HepG2 (cell line): ENCODE measurements around the gene EZH1. TPM values are rescaled to one million over a fixed set of nuclear protein-coding genes. Genes with fewer than 3 reads are reported as not detected.

Source experiments
- ATAC-seq: fragments of 200-7000 bp; cut with Tn5 transposase; 3 replicates; pipeline ENCODE4 v1.9.1; 2020; ENCODE audit warnings: mild to moderate bottlenecking, moderate library complexity
- BruUV-seq: library from RNA; stranded (reverse); fragments of 400-500 nt; replicated peaks from 2 replicates; lab custom pipeline; 2021; lab: Mats Ljungman, UMichigan
- CTCF ChIA-PET: fragments of 300-600 bp; formaldehyde crosslinking; extraction: SDS; loops from one replicate; lab custom pipeline; 2021; ENCODE audit warnings: low total read pairs, inconsistent platforms, low intra/inter-chr PET ratio; lab: Yijun Ruan, JAX
- POLR2A ChIA-PET: fragments of 350-600 bp; sonication (Branson Sonifier 250); formaldehyde crosslinking; loops from one replicate; lab custom pipeline; 2020; ENCODE audit warnings: antibody characterized with exemption, inconsistent platforms; lab: Yijun Ruan, JAX
- DNase-seq: peaks from one replicate; pipeline ENCODE4 v3.0.0-alpha.2; 2015; ENCODE audit warnings: low spot score
- FAIRE-seq: peaks from 3 replicates; lab custom pipeline; 2011; peaks lifted over from hg19 to GRCh38; lab: Jason Lieb, UNC
- H2AFZ ChIP-seq: one replicate; pipeline ENCODE4 v1.6.1; 2011; ENCODE audit warnings: low read length, inconsistent platforms
- H3K27ac ChIP-seq: fragments of 300-600 bp; 3 replicates; pipeline ENCODE4 v1.8.0; 2011; ENCODE audit warnings: mixed run types, mild to moderate bottlenecking, mixed read lengths, low read length, inconsistent platforms; ENCODE audit not compliant: insufficient read depth; ENCODE audit errors: extremely low read length
- H3K27me3 ChIP-seq, 2 experiments: fragments of 200-600 bp in 1 of 2; 2 replicates in 1 of 2; 3 replicates in 1 of 2; pipeline versions ENCODE4 v1.6.0 to v1.8.0; 2011; ENCODE audit warnings: low read length in 2 of 2, mild to moderate bottlenecking in 2 of 2, moderate library complexity in 2 of 2, inconsistent platforms in 1 of 2; ENCODE audit not compliant: insufficient read depth in 2 of 2, control insufficient read depth in 1 of 2
- H3K36me3 ChIP-seq, 2 experiments: fragments of 200-600 bp in 1 of 2; replicated peaks in 1 of 2; 2 replicates in 1 of 2; 3 replicates in 1 of 2; pipeline versions ENCODE4 v1.5.1 to v1.8.0; 2011; ENCODE audit warnings: low read length in 2 of 2, inconsistent platforms in 1 of 2; ENCODE audit not compliant: insufficient read depth in 2 of 2, control insufficient read depth in 1 of 2
- H3K4me1 ChIP-seq: 2 replicates; pipeline ENCODE4 v1.5.1; 2012; ENCODE audit warnings: low read length, inconsistent platforms; ENCODE audit not compliant: insufficient read depth
- H3K4me2 ChIP-seq: 2 replicates; pipeline ENCODE4 v1.6.0; 2011; ENCODE audit warnings: low read depth, low read length, inconsistent platforms
- H3K4me3 ChIP-seq, 3 experiments: fragments of 200-600 bp in 1 of 3; sonication (generic), shearing (Covaris generic) in 1 of 3; replicated peaks in 1 of 3; 2 replicates each; pipeline ENCODE4 v1.5.1; 2011 to 2016; ENCODE audit warnings: low read length in 3 of 3, inconsistent platforms in 2 of 3, low read depth in 2 of 3, mild to moderate bottlenecking in 2 of 3, control low read depth in 1 of 3, mixed read lengths in 1 of 3; ENCODE audit not compliant: insufficient read depth in 1 of 3
- H3K79me2 ChIP-seq: one replicate; pipeline ENCODE4 v1.6.1; 2011; ENCODE audit warnings: low read length, inconsistent platforms; ENCODE audit not compliant: insufficient read depth
- H3K9ac ChIP-seq: 2 replicates; pipeline ENCODE4 v1.6.0; 2011; ENCODE audit warnings: mild to moderate bottlenecking, low read depth, low read length, inconsistent platforms; ENCODE audit not compliant: insufficient read depth
- H3K9me3 ChIP-seq: 2 replicates; pipeline ENCODE4 v1.5.1; 2012; ENCODE audit warnings: mild to moderate bottlenecking, low read length
- H4K20me1 ChIP-seq: 2 replicates; pipeline ENCODE4 v1.6.0; 2011; ENCODE audit warnings: inconsistent platforms, mild to moderate bottlenecking, low read length, moderate library complexity; ENCODE audit not compliant: insufficient read depth
- CEBPB ChIP-seq: IDR thresholded peaks from 2 replicates; pipeline ENCODE4 v1.6.1; 2011; ENCODE audit warnings: low read depth, low read length, improper control_type of control experiment, borderline replicate concordance
- CEBPG ChIP-seq: IDR thresholded peaks from 2 replicates; pipeline ENCODE4 v1.6.1; 2016
- PPARG ChIP-seq: conservative IDR thresholded peaks from 2 replicates; pipeline ENCODE4 v1.6.1; 2016; ENCODE audit warnings: missing biosample characterization, missing genetic modification reagents
- TGIF2 ChIP-seq: IDR thresholded peaks from 2 replicates; pipeline ENCODE4 v1.6.1; 2016; ENCODE audit warnings: control low read depth, missing compliant biosample characterization
- ZNF317 ChIP-seq: sonication (generic); formaldehyde crosslinking; IDR thresholded peaks from 2 replicates; pipeline ENCODE4 v1.5.0; 2020; ENCODE audit warnings: mild to moderate bottlenecking, missing genetic modification reagents
- ZNF614 ChIP-seq: IDR thresholded peaks from 2 replicates; pipeline ENCODE4 v1.6.1; 2018; ENCODE audit warnings: missing biosample characterization, missing genetic modification reagents, inconsistent platforms, borderline replicate concordance
- ZNF670 ChIP-seq: sonication (generic); formaldehyde crosslinking; IDR thresholded peaks from 2 replicates; pipeline ENCODE4 v1.8.0; 2022; ENCODE audit warnings: mild to moderate bottlenecking, missing genetic modification reagents, borderline replicate concordance
- WGBS: methylation state at CpG from one replicate; pipeline ENCODE4 v1.1.6; 2017; ENCODE audit warnings: low lambda C conversion rate; 5-methylcytosine and 5-hydroxymethylcytosine counted together
- in situ Hi-C: cut with HindIII; loops from 2 replicates; pipeline ENCODE4 v1.10.0; 2017; ENCODE audit warnings: low pct_unique_long_range_greater_than_20kb; ENCODE audit not compliant: extremely low pct_ligation_motif_present
- intact Hi-C: fragments of 100-400 bp; cut with micrococcal nuclease; formaldehyde crosslinking; loops from one replicate; pipeline ENCODE4 v1.10.0; 2022; ENCODE audit not compliant: unreplicated experiment
- polyA plus RNA-seq, 8 experiments: library from polyadenylated mRNA; depleted of rRNA in 3 of 8; stranded (reverse) in 7 of 8; unstranded in 1 of 8; fragments of >200 nt; fragmentation: Illumina TruSeq in 4 of 8; extraction: Trizol in 4 of 8; gene quantifications; 2 replicates each; pipeline versions ENCODE4 v1.2.1 to v1.2.3, GENCODE V29; 2011 to 2016; ENCODE audit warnings: low read depth in 4 of 8, missing spikeins in 1 of 8, mixed read lengths in 1 of 8; ENCODE audit not compliant: insufficient read depth in 1 of 8
- total RNA-seq, 5 experiments: library from RNA; depleted of rRNA; stranded (reverse); fragments of >200 nt; fragmentation: Illumina TruSeq; extraction: Trizol; gene quantifications; 2 replicates each; pipeline ENCODE4 v1.2.3, GENCODE V29; 2016; ENCODE audit warnings: low read depth in 1 of 5
- TF ChIP-seq, protein P1 (sequence below): IDR thresholded peaks from 2 replicates; pipeline ENCODE4 v1.6.1; 2016; ENCODE audit warnings: low read depth, control low read depth

Gene EZH1
- total and polyA plus RNA-seq, 2 of the 13 experiments (the other 11 are each of a cell fraction or from before 2014, with no cell fraction given) = 11.6 to 24.0 TPM

DNA sequence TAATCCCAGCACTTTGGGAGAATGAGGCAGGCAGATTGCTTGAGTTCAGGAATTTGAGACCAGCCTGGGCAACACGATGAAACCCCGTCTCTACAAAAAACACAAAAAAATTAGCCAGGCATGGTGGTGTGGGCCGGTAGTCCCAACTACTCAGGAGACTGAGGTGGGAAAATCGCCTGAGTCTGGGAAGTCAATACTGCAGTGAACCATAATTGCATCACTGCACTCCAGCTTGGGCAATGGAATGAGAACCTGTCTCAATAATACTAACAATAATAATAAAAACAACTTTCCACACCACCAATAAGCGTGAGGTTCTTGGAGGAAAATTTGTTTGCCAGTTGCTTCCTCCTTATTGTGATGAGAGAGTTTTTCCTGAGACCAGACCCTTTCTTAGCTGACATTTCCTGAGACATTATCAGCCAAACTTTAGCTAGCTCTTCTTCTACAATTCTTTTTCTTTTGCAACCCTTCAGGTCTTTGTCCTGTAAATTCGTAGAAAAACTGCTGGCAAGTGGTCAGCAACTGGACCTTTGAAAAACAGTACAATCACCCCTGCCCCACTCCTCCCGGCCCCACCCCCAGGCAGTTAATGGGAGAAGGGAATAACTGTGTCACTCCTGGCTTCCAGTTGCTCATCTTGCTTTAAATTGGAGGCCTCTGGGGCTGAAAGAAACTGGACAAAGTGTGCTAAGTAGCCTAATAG, 3.5 kb upstream of the EZH1 start:
- H3K27me3 ChIP-seq = no peaks in the 10 kb centered on the region
- 5% methylated on average over 7 of the region's 7 CpGs for WGBS
- H3K79me2 ChIP-seq = peaks cover 9% of the 10 kb centered on the region
- peaks cover 57% of the 10 kb centered on the region for H3K4me1 ChIP-seq
- POLR2A ChIA-PET = interaction anchor here (0.8 to 4.4 kb wide), 11 partner anchors 9 to 144 kb away, joined by 3 to 45 read pairs (median 4); partner anchors contain the start of genes BECN1, RAMP2, TUBG2 and VPS25
- no peak overlapping the region for H2AFZ ChIP-seq
- H3K36me3 ChIP-seq = no peaks in the 10 kb centered on the region
- in situ Hi-C loops (no loop called here), intact Hi-C loops (no loop called here)
- no peaks in the 10 kb centered on the region for H3K9me3 ChIP-seq
- no peak overlapping the region for H3K4me3 ChIP-seq
- FAIRE-seq (no peak), DNase-seq (no peak), ATAC-seq (no peak)
- no peaks in the 10 kb centered on the region for H4K20me1 ChIP-seq
- H3K9ac ChIP-seq = peak overlapping the region; percentile 14; the same call in 1 of the 2 replicates
- CTCF ChIA-PET = no interaction called here
- H3K4me2 ChIP-seq = peak overlapping the region; percentile 78
- TF ChIP-seq, protein P1, sequence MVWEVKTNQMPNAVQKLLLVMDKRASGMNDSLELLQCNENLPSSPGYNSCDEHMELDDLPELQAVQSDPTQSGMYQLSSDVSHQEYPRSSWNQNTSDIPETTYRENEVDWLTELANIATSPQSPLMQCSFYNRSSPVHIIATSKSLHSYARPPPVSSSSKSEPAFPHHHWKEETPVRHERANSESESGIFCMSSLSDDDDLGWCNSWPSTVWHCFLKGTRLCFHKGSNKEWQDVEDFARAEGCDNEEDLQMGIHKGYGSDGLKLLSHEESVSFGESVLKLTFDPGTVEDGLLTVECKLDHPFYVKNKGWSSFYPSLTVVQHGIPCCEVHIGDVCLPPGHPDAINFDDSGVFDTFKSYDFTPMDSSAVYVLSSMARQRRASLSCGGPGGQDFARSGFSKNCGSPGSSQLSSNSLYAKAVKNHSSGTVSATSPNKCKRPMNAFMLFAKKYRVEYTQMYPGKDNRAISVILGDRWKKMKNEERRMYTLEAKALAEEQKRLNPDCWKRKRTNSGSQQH (CRISPR knock-in tag) = no peak
- TF ChIP-seq TGIF2 (CRISPR knock-in tag) (0 out of 2 replicates have a peak, but pooled peaks have one; percentile 17), ZNF670 (CRISPR knock-in tag) (0 out of 2 replicates have a peak, but pooled peaks have one; percentile 57), CEBPG (CRISPR knock-in tag) (peak; percentile 68), ZNF614 (CRISPR knock-in tag) (0 out of 2 replicates have a peak, but pooled peaks have one; percentile 5), CEBPB (peak; percentile 91), ZNF317 (CRISPR knock-in tag) (no peak), PPARG (peak; percentile 14; the same call in 1 of the 2 replicates)
- no peak overlapping the region for H3K27ac ChIP-seq
- BruUV-seq = no TSS peak
